ENCODE measurements around the gene PLXDC2.

PLXDC2 gene

GRCh38 chr10:20105236-20105635 lies 289.0 kb downstream of the PLXDC2 start:
- TF ChIP-seq CTCF (IDR thresholded peaks at IDR 0.05; ENCODE audit: insufficient read depth, low read depth, low read length, missing control alignments): no peak
- DNase-seq (ENCODE audit: low read depth): no peak
- H3K4me3 ChIP-seq (ENCODE audit: low read length): no peak overlapping the region

- no peak overlapping the region for H3K4me3 ChIP-seq (ENCODE audit: low read length)
- no peak for DNase-seq (ENCODE audit: low read depth)
- TF ChIP-seq CTCF (IDR thresholded peaks at IDR 0.05; ENCODE audit: insufficient read depth, low read depth, low read length, missing control alignments): no peak
Observed at GRCh38 chr10:20105931-20106330, 289.7 kb downstream of the PLXDC2 start.

GRCh38 chr10:20108021-20108420 lies 291.8 kb downstream of the PLXDC2 start:
- TF ChIP-seq CTCF (IDR thresholded peaks at IDR 0.05; ENCODE audit: insufficient read depth, low read depth, low read length, missing control alignments): no peak
- H3K4me3 ChIP-seq (ENCODE audit: low read length): no peak overlapping the region
- DNase-seq (ENCODE audit: low read depth): no peak

GRCh38 chr10:20109613-20110012 lies 293.4 kb downstream of the PLXDC2 start:
- DNase-seq (ENCODE audit: low read depth): no peak
- TF ChIP-seq CTCF (IDR thresholded peaks at IDR 0.05; ENCODE audit: insufficient read depth, low read depth, low read length, missing control alignments): no peak
- H3K4me3 ChIP-seq (ENCODE audit: low read length): no peak overlapping the region

GRCh38 chr10:20110125-20111100 lies 294.2 kb downstream of the PLXDC2 start:
- no peak for TF ChIP-seq CTCF (IDR thresholded peaks at IDR 0.05; ENCODE audit: insufficient read depth, low read depth, low read length, missing control alignments)
- no peak overlapping the region for H3K4me3 ChIP-seq (ENCODE audit: low read length)

GRCh38 chr10:20114179-20114578 lies 297.9 kb downstream of the PLXDC2 start:
- no peak overlapping the region for H3K4me3 ChIP-seq (ENCODE audit: low read length)
- TF ChIP-seq CTCF (IDR thresholded peaks at IDR 0.05; ENCODE audit: insufficient read depth, low read depth, low read length, missing control alignments): no peak
- DNase-seq (ENCODE audit: low read depth): no peak

More at GRCh38 chr10:20110125-20111100, 294.2 kb downstream of the PLXDC2 start:
- DNase-seq (ENCODE audit: low read depth): no peak

Measured in epithelial cell of esophagus (primary cell).